IMR-90 (cell line): ENCODE data around the gene PPP1R37. TPM values are rescaled to one million over a fixed set of nuclear protein-coding genes. Genes with fewer than 3 reads are reported as not detected.

Source experiments
- ATAC-seq: fragments of 200-7000 bp; cut with Tn5 transposase; 2 replicates; pipeline ENCODE4 v1.9.1; 2020; ENCODE audit warnings: low read depth, mild to moderate bottlenecking, moderate library complexity
- BruUV-seq: library from RNA; stranded (reverse); fragments of 400-500 nt; replicated peaks from 2 replicates; lab custom pipeline; 2021; lab: Mats Ljungman, UMichigan
- CTCF ChIA-PET: fragments of 300-600 bp; formaldehyde crosslinking; extraction: SDS; loops from one replicate; lab custom pipeline; 2021; ENCODE audit warnings: antibody characterized with exemption; lab: Yijun Ruan, JAX
- POLR2A ChIA-PET: fragments of 300-600 bp; sonication (Branson Sonifier 250); formaldehyde crosslinking; loops from one replicate; lab custom pipeline; 2022; ENCODE audit warnings: antibody characterized with exemption; ENCODE audit not compliant: unreplicated experiment; lab: Charles Lee
- DNase-seq: peaks from one replicate; pipeline ENCODE4 v3.0.0; 2013
- H2AFZ ChIP-seq: replicated peaks from 2 replicates; pipeline ENCODE3; 2013; ENCODE audit warnings: low read length, mild to moderate bottlenecking; ENCODE audit not compliant: poor library complexity
- H2AK5ac ChIP-seq: 2 replicates; pipeline ENCODE4 v1.6.1; 2013; ENCODE audit warnings: low read depth, low read length, inconsistent platforms
- H2AK9ac ChIP-seq: replicated peaks from 2 replicates; pipeline ENCODE3; 2013; ENCODE audit warnings: mild to moderate bottlenecking, low read depth, low read length, moderate library complexity; ENCODE audit not compliant: poor library complexity
- H2BK120ac ChIP-seq: 2 replicates; pipeline ENCODE4 v1.6.1; 2013; ENCODE audit warnings: low read depth, low read length, inconsistent platforms
- H2BK15ac ChIP-seq: 3 replicates; pipeline ENCODE4 v1.6.1; 2013; ENCODE audit warnings: low read depth, low read length, inconsistent platforms
- H2BK20ac ChIP-seq: 2 replicates; pipeline ENCODE4 v1.6.1; 2013; ENCODE audit warnings: low read depth, mild to moderate bottlenecking, inconsistent platforms, low read length, moderate library complexity
- H2BK5ac ChIP-seq: 2 replicates; pipeline ENCODE4 v1.6.1; 2013; ENCODE audit warnings: mild to moderate bottlenecking, low read depth, low read length, inconsistent platforms; ENCODE audit not compliant: poor library complexity, severe bottlenecking
- H3K14ac ChIP-seq: replicated peaks from 2 replicates; pipeline ENCODE4 v1.6.1; 2013; ENCODE audit warnings: low read depth, low read length, inconsistent platforms
- H3K18ac ChIP-seq: 2 replicates; pipeline ENCODE4 v1.6.1; 2013; ENCODE audit warnings: low read depth, low read length, control low read depth
- H3K23ac ChIP-seq: 2 replicates; pipeline ENCODE4 v1.6.1; 2013; ENCODE audit warnings: low read depth, low read length, inconsistent platforms
- H3K27ac ChIP-seq: 2 replicates; pipeline ENCODE4 v1.5.1; 2013; ENCODE audit warnings: mild to moderate bottlenecking, control low read depth, low read length; ENCODE audit not compliant: insufficient read depth
- H3K27me3 ChIP-seq: 2 replicates; pipeline ENCODE4 v1.6.1; 2013; ENCODE audit warnings: low read length; ENCODE audit not compliant: control insufficient read depth, insufficient read depth
- H3K36me3 ChIP-seq: 2 replicates; pipeline ENCODE4 v1.6.1; 2013; ENCODE audit warnings: low read length, mixed read lengths; ENCODE audit not compliant: control insufficient read depth, insufficient read depth
- H3K4ac ChIP-seq: 2 replicates; pipeline ENCODE4 v1.6.1; 2013; ENCODE audit warnings: low read depth, low read length, inconsistent platforms
- H3K4me1 ChIP-seq: 2 replicates; pipeline ENCODE4 v1.6.1; 2013; ENCODE audit warnings: low read length, mixed read lengths; ENCODE audit not compliant: control insufficient read depth, insufficient read depth
- H3K4me2 ChIP-seq: 2 replicates; pipeline ENCODE4 v1.6.1; 2013; ENCODE audit warnings: low read depth, mild to moderate bottlenecking, control low read depth, low read length, moderate library complexity
- H3K4me3 ChIP-seq: 2 replicates; pipeline ENCODE4 v1.5.1; 2013; ENCODE audit warnings: low read depth, mild to moderate bottlenecking, control low read depth, low read length, moderate library complexity; ENCODE audit not compliant: insufficient read depth
- H3K56ac ChIP-seq: 2 replicates; pipeline ENCODE4 v1.6.1; 2013; ENCODE audit warnings: low read length, inconsistent platforms; ENCODE audit not compliant: insufficient read depth; ENCODE audit errors: extremely low read depth
- H3K79me1 ChIP-seq, 2 experiments: 2 replicates each; pipeline ENCODE4 v1.6.1; 2013; ENCODE audit warnings: low read length in 2 of 2, inconsistent platforms in 1 of 2, low read depth in 1 of 2
- H3K9ac ChIP-seq: 2 replicates; pipeline ENCODE4 v1.6.1; 2013; ENCODE audit warnings: low read depth, low read length, control low read depth
- H3K9me1 ChIP-seq: 2 replicates; pipeline ENCODE4 v1.6.1; 2013; ENCODE audit warnings: low read length, inconsistent platforms; ENCODE audit not compliant: insufficient read depth
- H3K9me3 ChIP-seq: 2 replicates; pipeline ENCODE4 v1.6.1; 2013; ENCODE audit warnings: low read length; ENCODE audit not compliant: control insufficient read depth, insufficient read depth
- H4K20me1 ChIP-seq: 2 replicates; pipeline ENCODE4 v1.6.1; 2013; ENCODE audit warnings: low read length, inconsistent platforms; ENCODE audit not compliant: insufficient read depth
- H4K5ac ChIP-seq: 2 replicates; pipeline ENCODE4 v1.6.1; 2013; ENCODE audit warnings: mild to moderate bottlenecking, low read depth, low read length, control low read depth
- H4K8ac ChIP-seq, 2 experiments: 2 replicates each; pipeline ENCODE4 v1.6.1; 2013; ENCODE audit warnings: low read depth in 2 of 2, low read length in 2 of 2, control low read depth in 1 of 2, inconsistent platforms in 1 of 2
- H4K91ac ChIP-seq: 2 replicates; pipeline ENCODE4 v1.6.1; 2013; ENCODE audit warnings: low read depth, low read length, inconsistent platforms; ENCODE audit not compliant: insufficient read depth
- CEBPB ChIP-seq: IDR thresholded peaks from 2 replicates; pipeline ENCODE4 v1.6.1; 2012; ENCODE audit warnings: low read depth, low read length, improper control_type of control experiment
- CHD1 ChIP-seq: IDR thresholded peaks from 2 replicates; pipeline ENCODE4 v1.6.1; 2012; ENCODE audit warnings: low read depth, low read length, improper control_type of control experiment
- ELK1 ChIP-seq: fragments of 150-350 bp; IDR thresholded peaks from 2 replicates; pipeline ENCODE4 v1.6.1; 2016; ENCODE audit warnings: low read depth, mild to moderate bottlenecking, low read length, moderate library complexity, borderline replicate concordance
- FOS ChIP-seq: fragments of 150-350 bp; IDR thresholded peaks from 2 replicates; pipeline ENCODE4 v1.6.1; 2016; ENCODE audit warnings: low read depth, low read length
- MAFK ChIP-seq: IDR thresholded peaks from 2 replicates; pipeline ENCODE4 v1.6.1; 2012; ENCODE audit warnings: low read depth, low read length, improper control_type of control experiment
- MAZ ChIP-seq: IDR thresholded peaks from 2 replicates; pipeline ENCODE4 v1.6.1; 2012; ENCODE audit warnings: low read depth, mild to moderate bottlenecking, low read length, improper control_type of control experiment, moderate library complexity, borderline replicate concordance
- MXI1 ChIP-seq: IDR thresholded peaks from 2 replicates; pipeline ENCODE4 v1.6.1; 2012; ENCODE audit warnings: low read depth, mild to moderate bottlenecking, low read length, moderate library complexity, borderline replicate concordance
- NFE2L2 ChIP-seq: fragments of 150-350 bp; IDR thresholded peaks from 2 replicates; pipeline ENCODE4 v1.6.1; 2016; ENCODE audit warnings: low read depth, mild to moderate bottlenecking, low read length
- POLR2A ChIP-seq: IDR thresholded peaks from 2 replicates; pipeline ENCODE4 v1.6.1; 2012; ENCODE audit warnings: mild to moderate bottlenecking, low read depth, low read length
- RAD21 ChIP-seq: IDR thresholded peaks from 2 replicates; pipeline ENCODE4 v1.6.1; 2012; ENCODE audit warnings: low read length, improper control_type of control experiment
- RCOR1 ChIP-seq: IDR thresholded peaks from 2 replicates; pipeline ENCODE4 v1.6.1; 2012; ENCODE audit warnings: mild to moderate bottlenecking, low read length, improper control_type of control experiment; ENCODE audit not compliant: insufficient replicate concordance
- RFX5 ChIP-seq: IDR thresholded peaks from 2 replicates; pipeline ENCODE4 v1.8.0; 2012; ENCODE audit warnings: low read depth, mild to moderate bottlenecking, low read length, moderate library complexity
- SMC3 ChIP-seq: fragments of 150-350 bp; IDR thresholded peaks from 2 replicates; pipeline ENCODE4 v1.6.1; 2016; ENCODE audit warnings: low read depth, mild to moderate bottlenecking, antibody characterized with exemption, low read length, moderate library complexity
- WGBS, 2 experiments: methylation state at CpG; one replicate each; pipeline versions ENCODE4 v1.1.5 to v1.1.7; 2013; ENCODE audit warnings: missing lambda C conversion rate in 2 of 2; ENCODE audit not compliant: insufficient read length in 1 of 2; ENCODE audit errors: extremely low coverage in 2 of 2; 5-methylcytosine and 5-hydroxymethylcytosine counted together
- dilution Hi-C: fragments of 300-500 bp; cut with HindIII; formaldehyde crosslinking; loops from one replicate; pipeline ENCODE4 v1.14.3; 2018; ENCODE audit warnings: low sequenced_read_pairs; ENCODE audit not compliant: unreplicated experiment
- in situ Hi-C: fragments of 300-500 bp; cut with MboI; formaldehyde crosslinking; loops from 3 replicates; pipeline ENCODE4 v1.14.3; 2019; ENCODE audit warnings: low sequenced_read_pairs, inconsistent platforms, mixed read lengths
- intact Hi-C: fragments of 100-400 bp; cut with micrococcal nuclease; formaldehyde crosslinking; loops from 2 replicates; pipeline ENCODE4 v1.10.0; 2022
- polyA plus RNA-seq, 3 experiments: library from polyadenylated mRNA; depleted of rRNA; stranded (reverse); fragments of >200 nt; gene quantifications; 2 replicates each; pipeline ENCODE4 v1.2.3, GENCODE V29; 2012; ENCODE audit warnings: low replicate concordance in 1 of 3
- total RNA-seq: library from RNA; depleted of rRNA; stranded (reverse); fragments of >200 nt; gene quantifications from 2 replicates; pipeline ENCODE4 v1.2.3, GENCODE V29; 2012
- TF ChIP-seq, protein P1 (sequence below): fragments of 150-350 bp; IDR thresholded peaks from 2 replicates; pipeline ENCODE4 v1.6.1; 2017; ENCODE audit warnings: mild to moderate bottlenecking, antibody characterized with exemption, low read length, low read depth
- TF ChIP-seq, protein P2 (sequence below): conservative IDR thresholded peaks from 2 replicates; pipeline ENCODE4 v1.5.1; 2012; ENCODE audit warnings: mild to moderate bottlenecking, low read depth, low read length, improper control_type of control experiment

PPP1R37 gene
- total and polyA plus RNA-seq, 2 of the 4 experiments (the other 2 are of a cell fraction): 13.1 to 18.5 TPM

DNA sequence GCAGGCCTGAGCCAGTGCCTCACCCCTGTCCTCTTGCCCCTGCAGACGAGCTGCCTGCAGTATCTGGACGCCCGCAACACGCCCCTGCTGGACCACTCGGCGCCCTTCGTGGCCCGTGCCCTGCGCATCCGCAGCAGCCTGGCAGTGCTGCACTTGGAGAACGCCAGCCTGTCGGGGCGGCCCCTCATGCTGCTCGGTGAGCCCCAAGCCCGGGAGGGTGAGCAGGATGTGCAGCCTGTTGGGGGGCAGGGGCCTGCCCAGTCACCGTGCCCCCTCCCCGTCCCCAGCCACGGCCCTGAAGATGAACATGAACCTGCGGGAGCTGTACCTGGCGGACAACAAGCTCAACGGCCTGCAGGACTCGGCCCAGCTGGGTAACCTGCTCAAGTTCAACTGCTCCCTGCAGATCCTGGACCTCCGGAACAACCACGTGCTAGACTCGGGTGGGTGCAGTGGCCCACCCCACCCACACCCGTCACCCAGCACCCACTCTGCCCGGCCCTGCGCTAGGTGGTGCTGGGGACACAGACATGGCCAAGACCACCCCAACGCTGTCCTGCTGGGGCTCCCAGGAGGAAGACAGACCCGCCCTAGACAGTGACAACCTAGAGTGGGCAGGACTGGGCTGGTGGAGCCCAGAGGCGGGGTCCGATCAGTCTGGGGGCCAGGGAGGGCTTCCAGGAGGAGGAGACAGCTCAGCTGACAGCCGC lies 49.2 kb downstream of the PPP1R37 start:
- ATAC-seq: no peak
- Histone ChIP-seq H3K4me3 (no peak overlapping the region), H3K56ac (no peak overlapping the region), H3K36me3 (peaks cover 43% of the 10 kb centered on the region), H3K9me1 (peaks cover 2% of the 10 kb centered on the region; the same call in 1 of the 2 replicates), H3K27me3 (no peaks in the 10 kb centered on the region), H4K5ac (no peak overlapping the region), H2BK20ac (no peak overlapping the region), H2AK5ac (no peak overlapping the region), H4K8ac (no peak overlapping the region), H2AFZ (no peak overlapping the region), H2AK9ac (no peak overlapping the region), H3K9ac (no peak overlapping the region), H3K23ac (no peak overlapping the region), H2BK15ac (no peak overlapping the region), H3K4me1 (no peaks in the 10 kb centered on the region), H2BK120ac (no peak overlapping the region), H3K14ac (no peak overlapping the region), H3K4ac (no peak overlapping the region), H2BK5ac (no peak overlapping the region), H3K27ac (no peak overlapping the region), H4K91ac (no peak overlapping the region), H3K4me2 (no peak overlapping the region), H3K79me1 (peaks cover 18 to 27% of the 10 kb centered on the region in 2 experiments; a peak in 3 of 4 replicates), H3K18ac (no peak overlapping the region), H3K9me3 (no peaks in the 10 kb centered on the region), H4K20me1 (peaks cover 18% of the 10 kb centered on the region)
- no TSS peak for BruUV-seq
- dilution Hi-C loops (no loop called here), in situ Hi-C loops (no loop called here), intact Hi-C loops (no loop called here)
- CTCF ChIA-PET: no interaction called here
- POLR2A ChIA-PET: no interaction called here
- no peak for DNase-seq
- WGBS, 2 experiments: 94% methylated on average over 15 of the region's 33 CpGs; no CpG with 5 or more reads in 1 of the 2 experiments
- TF ChIP-seq, protein P1, sequence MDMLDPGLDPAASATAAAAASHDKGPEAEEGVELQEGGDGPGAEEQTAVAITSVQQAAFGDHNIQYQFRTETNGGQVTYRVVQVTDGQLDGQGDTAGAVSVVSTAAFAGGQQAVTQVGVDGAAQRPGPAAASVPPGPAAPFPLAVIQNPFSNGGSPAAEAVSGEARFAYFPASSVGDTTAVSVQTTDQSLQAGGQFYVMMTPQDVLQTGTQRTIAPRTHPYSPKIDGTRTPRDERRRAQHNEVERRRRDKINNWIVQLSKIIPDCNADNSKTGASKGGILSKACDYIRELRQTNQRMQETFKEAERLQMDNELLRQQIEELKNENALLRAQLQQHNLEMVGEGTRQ: no peak
- TF ChIP-seq MXI1 (no peak), SMC3 (no peak), RFX5 (no peak), RAD21 (no peak), NFE2L2 (no peak), CHD1 (no peak), ELK1 (no peak), RCOR1 (no peak), MAFK (no peak), MAZ (no peak), FOS (no peak), POLR2A (no peak), CEBPB (no peak)
- TF ChIP-seq, protein P2, sequence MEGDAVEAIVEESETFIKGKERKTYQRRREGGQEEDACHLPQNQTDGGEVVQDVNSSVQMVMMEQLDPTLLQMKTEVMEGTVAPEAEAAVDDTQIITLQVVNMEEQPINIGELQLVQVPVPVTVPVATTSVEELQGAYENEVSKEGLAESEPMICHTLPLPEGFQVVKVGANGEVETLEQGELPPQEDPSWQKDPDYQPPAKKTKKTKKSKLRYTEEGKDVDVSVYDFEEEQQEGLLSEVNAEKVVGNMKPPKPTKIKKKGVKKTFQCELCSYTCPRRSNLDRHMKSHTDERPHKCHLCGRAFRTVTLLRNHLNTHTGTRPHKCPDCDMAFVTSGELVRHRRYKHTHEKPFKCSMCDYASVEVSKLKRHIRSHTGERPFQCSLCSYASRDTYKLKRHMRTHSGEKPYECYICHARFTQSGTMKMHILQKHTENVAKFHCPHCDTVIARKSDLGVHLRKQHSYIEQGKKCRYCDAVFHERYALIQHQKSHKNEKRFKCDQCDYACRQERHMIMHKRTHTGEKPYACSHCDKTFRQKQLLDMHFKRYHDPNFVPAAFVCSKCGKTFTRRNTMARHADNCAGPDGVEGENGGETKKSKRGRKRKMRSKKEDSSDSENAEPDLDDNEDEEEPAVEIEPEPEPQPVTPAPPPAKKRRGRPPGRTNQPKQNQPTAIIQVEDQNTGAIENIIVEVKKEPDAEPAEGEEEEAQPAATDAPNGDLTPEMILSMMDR: no peak
